AG09309 (cell line): Measurements from ENCODE around the gene SATB1.

Source experiments
- DNase-seq: peaks from one replicate; pipeline ENCODE4 v3.0.0-alpha.2; 2010; ENCODE audit warnings: low read depth
- H3K4me3 ChIP-seq: 2 replicates; pipeline ENCODE4 v1.5.1; 2011; ENCODE audit warnings: mild to moderate bottlenecking, low read depth, low read length, moderate library complexity; ENCODE audit not compliant: control insufficient read depth
- TF ChIP-seq, protein P1 (sequence below): IDR thresholded peaks from 2 replicates; pipeline ENCODE4 v1.5.1; 2011; ENCODE audit warnings: mild to moderate bottlenecking, low read depth, low read length, inconsistent platforms; ENCODE audit not compliant: insufficient read depth, control insufficient read depth; ENCODE audit errors: missing control alignments

SATB1 gene

DNA sequence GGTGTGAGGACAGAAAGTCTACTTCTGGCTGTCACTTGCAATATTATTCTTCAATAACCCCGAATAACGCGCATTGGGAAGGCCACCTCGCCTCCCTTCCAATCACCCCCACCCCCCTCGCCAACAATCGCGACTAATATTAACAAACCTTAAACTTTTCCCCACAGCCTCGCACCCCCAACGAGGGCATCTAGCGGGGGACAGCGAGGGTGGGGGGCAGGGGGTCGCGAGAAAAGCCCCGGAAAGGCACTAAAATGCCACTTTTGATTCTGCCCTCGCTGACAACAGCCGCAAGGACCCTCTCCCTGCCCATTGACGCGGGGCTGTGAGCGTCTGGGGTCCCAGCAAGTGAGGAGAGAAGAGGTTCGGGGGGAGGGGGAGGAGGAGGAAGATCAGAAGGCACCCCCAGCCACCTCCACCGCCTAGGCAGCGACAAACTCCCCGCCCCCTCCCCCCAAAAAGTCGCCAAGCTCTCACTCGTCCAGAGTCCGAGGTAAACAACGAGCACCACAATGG, 868 bp downstream of the SATB1 start:
- peak overlapping the region; percentile 93 for H3K4me3 ChIP-seq
- TF ChIP-seq, protein P1, sequence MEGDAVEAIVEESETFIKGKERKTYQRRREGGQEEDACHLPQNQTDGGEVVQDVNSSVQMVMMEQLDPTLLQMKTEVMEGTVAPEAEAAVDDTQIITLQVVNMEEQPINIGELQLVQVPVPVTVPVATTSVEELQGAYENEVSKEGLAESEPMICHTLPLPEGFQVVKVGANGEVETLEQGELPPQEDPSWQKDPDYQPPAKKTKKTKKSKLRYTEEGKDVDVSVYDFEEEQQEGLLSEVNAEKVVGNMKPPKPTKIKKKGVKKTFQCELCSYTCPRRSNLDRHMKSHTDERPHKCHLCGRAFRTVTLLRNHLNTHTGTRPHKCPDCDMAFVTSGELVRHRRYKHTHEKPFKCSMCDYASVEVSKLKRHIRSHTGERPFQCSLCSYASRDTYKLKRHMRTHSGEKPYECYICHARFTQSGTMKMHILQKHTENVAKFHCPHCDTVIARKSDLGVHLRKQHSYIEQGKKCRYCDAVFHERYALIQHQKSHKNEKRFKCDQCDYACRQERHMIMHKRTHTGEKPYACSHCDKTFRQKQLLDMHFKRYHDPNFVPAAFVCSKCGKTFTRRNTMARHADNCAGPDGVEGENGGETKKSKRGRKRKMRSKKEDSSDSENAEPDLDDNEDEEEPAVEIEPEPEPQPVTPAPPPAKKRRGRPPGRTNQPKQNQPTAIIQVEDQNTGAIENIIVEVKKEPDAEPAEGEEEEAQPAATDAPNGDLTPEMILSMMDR: no peak
- no peak for DNase-seq

DNA sequence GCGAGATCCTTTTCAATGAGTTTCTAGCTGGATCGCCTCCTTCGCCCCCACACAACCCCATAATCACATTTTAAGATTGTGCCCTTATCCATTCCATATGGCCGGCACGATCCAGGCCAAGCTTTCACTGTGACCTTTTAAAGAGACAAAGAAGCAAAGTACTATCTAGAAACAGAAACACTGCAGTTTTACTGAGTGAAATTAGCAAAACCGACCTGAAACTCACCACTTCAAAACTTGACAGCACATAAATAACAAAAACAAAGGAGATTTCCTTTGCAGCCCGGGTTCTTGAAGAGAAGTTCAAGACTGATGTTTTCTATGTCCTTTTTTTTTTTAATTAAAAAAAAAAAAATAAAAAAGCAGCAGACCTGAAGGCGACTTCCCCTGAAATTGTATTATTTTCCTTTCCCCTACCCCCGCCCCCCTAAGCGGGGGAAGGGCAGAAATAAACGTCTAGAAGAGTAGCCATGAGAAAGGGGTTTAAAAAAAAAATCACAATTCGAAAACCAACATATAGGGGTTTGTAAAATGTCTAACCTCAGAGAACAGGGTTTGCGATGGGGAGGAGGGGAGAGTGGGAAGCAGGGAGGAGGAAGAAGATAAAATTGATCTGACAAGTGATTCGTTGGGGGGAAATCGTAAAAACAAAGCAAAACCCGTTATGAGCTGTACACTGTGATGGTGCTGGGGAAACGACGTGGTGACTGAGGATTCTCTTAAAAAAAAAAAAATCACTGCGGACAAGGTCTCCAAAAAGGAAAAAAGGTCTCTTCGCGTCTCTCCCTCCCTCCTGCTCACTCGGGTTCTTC, 1.5 kb downstream of the SATB1 start:
- peak overlapping the region; percentile 93 for H3K4me3 ChIP-seq
- DNase-seq: no peak
- TF ChIP-seq, protein P1: no peak

- H3K4me3 ChIP-seq: peak overlapping the region; percentile 93
- TF ChIP-seq, protein P1: no peak
- no peak for DNase-seq
Measured at GRCh38 chr3:18422972-18423371, 2.2 kb downstream of the SATB1 start.

DNA sequence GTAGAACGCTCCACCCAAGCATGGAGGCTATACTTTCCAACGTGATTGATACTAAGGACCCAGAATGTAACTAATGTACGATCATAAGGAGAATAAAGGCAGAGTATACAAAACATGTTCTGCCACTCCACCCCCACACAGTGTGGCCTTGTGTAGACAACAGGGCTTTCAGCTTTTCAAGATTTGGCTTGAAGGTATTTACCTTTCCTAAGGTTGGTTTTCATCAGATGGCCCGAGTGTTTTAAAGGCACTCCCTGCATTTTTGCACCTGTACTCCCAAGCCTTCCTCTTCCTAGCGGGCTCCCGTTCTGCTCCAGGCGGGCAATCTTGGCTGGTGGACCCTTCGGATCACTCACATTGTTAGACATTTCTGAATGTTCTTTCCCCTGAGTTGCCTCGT, 4.6 kb downstream of the SATB1 start:
- TF ChIP-seq, protein P1: no peak
- DNase-seq: no peak
- H3K4me3 ChIP-seq: no peak overlapping the region

- no peak overlapping the region for H3K4me3 ChIP-seq
- TF ChIP-seq, protein P1: no peak
- no peak for DNase-seq
Measured at GRCh38 chr3:18419232-18419631, 5.9 kb downstream of the SATB1 start.

- TF ChIP-seq, protein P1: no peak
- H3K4me3 ChIP-seq: no peak overlapping the region
- DNase-seq: no peak
Measured at GRCh38 chr3:18417904-18418572, 7.1 kb downstream of the SATB1 start.
